HCT116 (cell line): ENCODE data around the gene MUC3A. TPM values are rescaled to one million over a fixed set of nuclear protein-coding genes. Genes with fewer than 3 reads are reported as not detected.

Experiments used
- total RNA-seq: library from RNA; stranded (reverse); gene quantifications from one replicate; pipeline ENCODE4 v1.2.1, GENCODE V29; 2021; ENCODE audit not compliant: unreplicated experiment

Gene MUC3A
- total RNA-seq, 1 experiment from 2014 or later, result 30.8 TPM

Other genes with a start within 250 kb of the MUC3A start
- gene POP7, start 243.4 kb upstream of the MUC3A start, total RNA-seq, result 67.5 TPM
- gene EPO, start 229.1 kb upstream of the MUC3A start, total RNA-seq, result 0.30 TPM
- gene ZAN, start 215.9 kb upstream of the MUC3A start, total RNA-seq, result not detected
- 61.1 TPM for gene EPHB4, start 122.0 kb upstream of the MUC3A start, total RNA-seq
- gene SLC12A9, start 96.8 kb upstream of the MUC3A start, total RNA-seq, result 24.6 TPM
- gene TRIP6, start 82.1 kb upstream of the MUC3A start, total RNA-seq, result 102 TPM
- 252 TPM for gene SRRT, start 74.4 kb upstream of the MUC3A start, total RNA-seq
- 5.6 TPM for gene UFSP1, start 59.8 kb upstream of the MUC3A start, total RNA-seq
- gene ACHE, start 53.6 kb upstream of the MUC3A start, total RNA-seq, result 1.8 TPM
- 0.64 TPM for gene MUC12, start 20.0 kb downstream of the MUC3A start, total RNA-seq
- gene MUC17, start 70.5 kb downstream of the MUC3A start, total RNA-seq, result not detected
- 25.9 TPM for gene TRIM56, start 135.9 kb downstream of the MUC3A start, total RNA-seq
- 12.8 TPM for gene SERPINE1, start 177.6 kb downstream of the MUC3A start, total RNA-seq
- 130 TPM for gene AP1S1, start 204.9 kb downstream of the MUC3A start, total RNA-seq
- gene VGF, start 216.0 kb downstream of the MUC3A start, total RNA-seq, result 43.2 TPM
- 2.0 TPM for gene NAT16, start 230.8 kb downstream of the MUC3A start, total RNA-seq